K562 (cell line): ENCODE results near the gene FRMD4A. TPM values are rescaled to one million over a fixed set of nuclear protein-coding genes. Genes with fewer than 3 reads are reported as not detected.

Source experiments
- ATAC-seq: fragments of 200-7000 bp; cut with Tn5 transposase; 3 replicates; pipeline ENCODE4 v1.9.1; 2020; ENCODE audit warnings: moderate library complexity
- BruUV-seq: library from RNA; stranded (reverse); fragments of 400-500 nt; replicated peaks from 2 replicates; lab custom pipeline; 2021; lab: Mats Ljungman, UMichigan
- CTCF ChIA-PET: fragments of 300-600 bp; formaldehyde crosslinking; extraction: SDS; loops from one replicate; lab custom pipeline; 2021; ENCODE audit warnings: low intra/inter-chr PET ratio; lab: Yijun Ruan, JAX
- POLR2A ChIA-PET: fragments of 300-600, 350-650 bp; sonication (Branson Sonifier 250); formaldehyde crosslinking; extraction: SDS; loops from one replicate; lab custom pipeline; 2021; ENCODE audit warnings: antibody characterized with exemption, inconsistent platforms; lab: Yijun Ruan, JAX
- DNase-seq, 4 experiments: peaks; one replicate each; pipeline versions ENCODE4 v3.0.0 to v3.0.0-alpha.2; 2011 to 2018; ENCODE audit warnings: low spot score in 3 of 4, mixed read lengths in 3 of 4; ENCODE audit errors: extremely low read depth in 1 of 4
- FAIRE-seq: peaks from 2 replicates; lab custom pipeline; 2011; peaks lifted over from hg19 to GRCh38; lab: Jason Lieb, UNC
- H2AFZ ChIP-seq: 2 replicates; pipeline ENCODE4 v1.6.0; 2011; ENCODE audit warnings: low read depth, low read length, control low read depth, inconsistent platforms
- H3K27ac ChIP-seq: fragments of 200-600 bp; 3 replicates; pipeline ENCODE4 v1.8.0; 2011; ENCODE audit warnings: low read depth, mild to moderate bottlenecking, control low read depth, inconsistent platforms, low read length, moderate library complexity, mixed read lengths; ENCODE audit errors: extremely low read depth
- H3K27me3 ChIP-seq, 2 experiments: fragments of 300-600 bp in 1 of 2; 2 replicates in 1 of 2; 3 replicates in 1 of 2; pipeline versions ENCODE4 v1.6.0 to v1.8.0; 2011; ENCODE audit warnings: inconsistent platforms in 2 of 2, low read length in 2 of 2, mild to moderate bottlenecking in 1 of 2, mixed read lengths in 1 of 2, moderate library complexity in 1 of 2; ENCODE audit not compliant: control insufficient read depth in 2 of 2, insufficient read depth in 2 of 2
- H3K36me3 ChIP-seq: fragments of 300-600 bp; 3 replicates; pipeline ENCODE4 v1.8.0; 2011; ENCODE audit warnings: mild to moderate bottlenecking, low read length, inconsistent platforms; ENCODE audit not compliant: control insufficient read depth, insufficient read depth
- H3K4me1 ChIP-seq, 2 experiments: fragments of 200-600 bp in 1 of 2; replicated peaks in 1 of 2; 2 replicates in 1 of 2; 3 replicates in 1 of 2; pipeline versions ENCODE4 v1.5.1 to v1.8.0; 2011; ENCODE audit warnings: inconsistent platforms in 2 of 2, low read length in 2 of 2, mild to moderate bottlenecking in 1 of 2, mixed read lengths in 1 of 2, moderate library complexity in 1 of 2; ENCODE audit not compliant: control insufficient read depth in 2 of 2, insufficient read depth in 2 of 2
- H3K4me2 ChIP-seq: 2 replicates; pipeline ENCODE4 v1.6.1; 2011; ENCODE audit warnings: low read length, control low read depth, inconsistent platforms, mixed read lengths; ENCODE audit not compliant: insufficient read depth
- H3K4me3 ChIP-seq: fragments of 200-600 bp; sonication (generic), shearing (Covaris generic); 2 replicates; pipeline ENCODE4 v1.5.1; 2016; ENCODE audit warnings: control low read depth, inconsistent platforms
- H3K79me2 ChIP-seq: fragments of 200-600 bp; 3 replicates; pipeline ENCODE4 v1.8.0; 2011; ENCODE audit warnings: low read length, inconsistent platforms; ENCODE audit not compliant: control insufficient read depth, insufficient read depth
- H3K9ac ChIP-seq, 2 experiments: 2 replicates each; pipeline versions ENCODE4 v1.6.0 to v1.6.1; 2011; ENCODE audit warnings: low read depth in 2 of 2, low read length in 2 of 2, control low read depth in 1 of 2, inconsistent platforms in 1 of 2, mild to moderate bottlenecking in 1 of 2, mixed read lengths in 1 of 2; ENCODE audit not compliant: insufficient read depth in 1 of 2
- H3K9me1 ChIP-seq: one replicate; pipeline ENCODE4 v1.6.0; 2011; ENCODE audit warnings: inconsistent platforms, mild to moderate bottlenecking, low read length, moderate library complexity; ENCODE audit not compliant: control insufficient read depth, insufficient read depth
- H3K9me3 ChIP-seq: replicated peaks from 2 replicates; pipeline ENCODE4 v1.5.1; 2011; ENCODE audit warnings: low read depth, low read length, inconsistent platforms; ENCODE audit not compliant: control insufficient read depth, insufficient read depth
- H4K20me1 ChIP-seq: replicated peaks from 2 replicates; pipeline ENCODE4 v1.6.1; 2011; ENCODE audit warnings: low read length, inconsistent platforms, mixed read lengths; ENCODE audit not compliant: control insufficient read depth, insufficient read depth
- DPF2 ChIP-seq: fragments of 450-650 bp; IDR thresholded peaks from 2 replicates; pipeline ENCODE4 v1.6.1; 2016
- MEF2D ChIP-seq: conservative IDR thresholded peaks from 2 replicates; pipeline ENCODE4 v1.6.1; 2016; ENCODE audit warnings: low read depth, missing genetic modification characterization, missing compliant biosample characterization
- MXI1 ChIP-seq: IDR thresholded peaks from 2 replicates; pipeline ENCODE4 v1.6.1; 2011; ENCODE audit warnings: low read depth, mild to moderate bottlenecking, improper control_type of control experiment, low read length
- NELFE ChIP-seq: IDR thresholded peaks from 2 replicates; pipeline ENCODE4 v1.6.1; 2011; ENCODE audit warnings: mild to moderate bottlenecking; ENCODE audit not compliant: insufficient read depth, insufficient read length
- RB1 ChIP-seq: fragments of 450-650 bp; IDR thresholded peaks from 2 replicates; pipeline ENCODE4 v1.6.1; 2017; ENCODE audit warnings: low read depth, mild to moderate bottlenecking
- THRAP3 ChIP-seq: fragments of 450-650 bp; IDR thresholded peaks from 2 replicates; pipeline ENCODE4 v1.6.1; 2016; ENCODE audit warnings: mild to moderate bottlenecking, inconsistent platforms, borderline replicate concordance
- ZBTB1 ChIP-seq: sonication (generic); formaldehyde crosslinking; IDR thresholded peaks from 2 replicates; pipeline ENCODE4 v1.8.1; 2023; ENCODE audit warnings: missing genetic modification reagents, low read depth, mild to moderate bottlenecking, borderline replicate concordance
- ZNF175 ChIP-seq: fragments of 200-800 bp; sonication (Bioruptor generic); IDR thresholded peaks from 2 replicates; pipeline ENCODE4 v1.6.1; 2016; ENCODE audit warnings: low read depth, mild to moderate bottlenecking, missing genetic modification characterization, missing compliant biosample characterization
- WGBS: fragments of 100-300 bp; shearing (Covaris generic); methylation state at CpG from one replicate; pipeline ENCODE4 v1.1.6; 2016; ENCODE audit warnings: low coverage, mixed read lengths; ENCODE audit not compliant: insufficient coverage; ENCODE audit errors: missing lambda C conversion rate; 5-methylcytosine and 5-hydroxymethylcytosine counted together
- in situ Hi-C: fragments of 300-500 bp; cut with MboI; formaldehyde crosslinking; loops from 4 replicates; pipeline ENCODE4 v1.15.0; 2018; ENCODE audit warnings: inconsistent platforms, mixed read lengths
- intact Hi-C: fragments of 100-400 bp; cut with micrococcal nuclease; formaldehyde crosslinking; loops from 2 replicates; pipeline ENCODE4 v1.14.2; 2022
- polyA plus RNA-seq, 8 experiments: library from polyadenylated mRNA; depleted of rRNA in 4 of 8; stranded (reverse) in 5 of 8; unstranded in 3 of 8; fragments of >200 nt; fragmentation: Nextera tagmentation in 2 of 8; fragmentation: Illumina TruSeq in 1 of 8; extraction: Ambion mirVana in 2 of 8; extraction: Trizol in 1 of 8; gene quantifications; 2 replicates each; pipeline versions ENCODE4 v1.2.1 to v1.2.3, GENCODE V29; 2011 to 2014; ENCODE audit warnings: inconsistent platforms in 1 of 8, missing spikeins in 1 of 8
- total RNA-seq, 7 experiments: library from RNA; depleted of rRNA in 6 of 7; stranded (reverse); fragments of >200 nt in 6 of 7; fragmentation: Illumina TruSeq in 2 of 7; extraction: Trizol in 2 of 7; gene quantifications; 2 replicates each; pipeline versions ENCODE4 v1.2.1 to v1.2.3, GENCODE V29; 2011 to 2021; ENCODE audit warnings: low replicate concordance in 1 of 7
- TF ChIP-seq, protein P1 (sequence below): fragments of 450-650 bp; IDR thresholded peaks from 2 replicates; pipeline ENCODE4 v1.6.1; 2017; ENCODE audit warnings: antibody characterized with exemption, mild to moderate bottlenecking

FRMD4A gene
- total and polyA plus RNA-seq, 9 of the 15 experiments (the other 6 are each of a cell fraction or from before 2014, with no cell fraction given) = 0.80 to 5.2 (median 3.0) TPM

GRCh38 chr10:14023673-14024328 lies 306.9 kb downstream of the FRMD4A start:
- Histone ChIP-seq H2AFZ (no peak overlapping the region), H3K79me2 (no peaks in the 10 kb centered on the region), H3K27ac (no peak overlapping the region), H3K4me1 (no peaks in the 10 kb centered on the region), H3K4me3 (no peak overlapping the region), H3K9ac (no peak overlapping the region), H4K20me1 (no peaks in the 10 kb centered on the region), H3K9me1 (no peaks in the 10 kb centered on the region), H3K27me3 (peaks cover 4 to 12% of the 10 kb centered on the region in 2 experiments), H3K36me3 (no peaks in the 10 kb centered on the region), H3K9me3 (no peaks in the 10 kb centered on the region), H3K4me2 (no peak overlapping the region)
- DNase-seq = no peak
- in situ Hi-C loops = no loop called here
- POLR2A ChIA-PET = no interaction called here
- FAIRE-seq = no peak
- no TSS peak for BruUV-seq
- TF ChIP-seq RB1 (no peak), ZNF175 (no peak), NELFE (no peak), THRAP3 (no peak), MXI1 (no peak), DPF2 (no peak), ZBTB1 (CRISPR knock-in tag) (no peak), MEF2D (tag) (no peak)
- TF ChIP-seq, protein P1, sequence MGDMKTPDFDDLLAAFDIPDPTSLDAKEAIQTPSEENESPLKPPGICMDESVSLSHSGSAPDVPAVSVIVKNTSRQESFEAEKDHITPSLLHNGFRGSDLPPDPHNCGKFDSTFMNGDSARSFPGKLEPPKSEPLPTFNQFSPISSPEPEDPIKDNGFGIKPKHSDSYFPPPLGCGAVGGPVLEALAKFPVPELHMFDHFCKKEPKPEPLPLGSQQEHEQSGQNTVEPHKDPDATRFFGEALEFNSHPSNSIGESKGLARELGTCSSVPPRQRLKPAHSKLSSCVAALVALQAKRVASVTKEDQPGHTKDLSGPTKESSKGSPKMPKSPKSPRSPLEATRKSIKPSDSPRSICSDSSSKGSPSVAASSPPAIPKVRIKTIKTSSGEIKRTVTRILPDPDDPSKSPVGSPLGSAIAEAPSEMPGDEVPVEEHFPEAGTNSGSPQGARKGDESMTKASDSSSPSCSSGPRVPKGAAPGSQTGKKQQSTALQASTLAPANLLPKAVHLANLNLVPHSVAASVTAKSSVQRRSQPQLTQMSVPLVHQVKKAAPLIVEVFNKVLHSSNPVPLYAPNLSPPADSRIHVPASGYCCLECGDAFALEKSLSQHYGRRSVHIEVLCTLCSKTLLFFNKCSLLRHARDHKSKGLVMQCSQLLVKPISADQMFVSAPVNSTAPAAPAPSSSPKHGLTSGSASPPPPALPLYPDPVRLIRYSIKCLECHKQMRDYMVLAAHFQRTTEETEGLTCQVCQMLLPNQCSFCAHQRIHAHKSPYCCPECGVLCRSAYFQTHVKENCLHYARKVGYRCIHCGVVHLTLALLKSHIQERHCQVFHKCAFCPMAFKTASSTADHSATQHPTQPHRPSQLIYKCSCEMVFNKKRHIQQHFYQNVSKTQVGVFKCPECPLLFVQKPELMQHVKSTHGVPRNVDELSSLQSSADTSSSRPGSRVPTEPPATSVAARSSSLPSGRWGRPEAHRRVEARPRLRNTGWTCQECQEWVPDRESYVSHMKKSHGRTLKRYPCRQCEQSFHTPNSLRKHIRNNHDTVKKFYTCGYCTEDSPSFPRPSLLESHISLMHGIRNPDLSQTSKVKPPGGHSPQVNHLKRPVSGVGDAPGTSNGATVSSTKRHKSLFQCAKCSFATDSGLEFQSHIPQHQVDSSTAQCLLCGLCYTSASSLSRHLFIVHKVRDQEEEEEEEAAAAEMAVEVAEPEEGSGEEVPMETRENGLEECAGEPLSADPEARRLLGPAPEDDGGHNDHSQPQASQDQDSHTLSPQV = no peak
- no peak for ATAC-seq
- CTCF ChIA-PET = no interaction called here
- WGBS = 0% methylated on average over 7 of the region's 7 CpGs
- intact Hi-C loops = no loop called here
